OCI-LY1 (cell line): ENCODE measurements around the gene KCNK2.

Experiments used
- CTCF ChIP-seq: fragments of 200-600 bp; sonication (generic), shearing (Covaris generic); IDR thresholded peaks from 2 replicates; pipeline ENCODE4 v1.5.1; 2017; ENCODE audit warnings: mild to moderate bottlenecking, antibody characterized with exemption, low read length, moderate library complexity, mixed read lengths
- EZH2 ChIP-seq: fragments of 200-600 bp; sonication (generic), shearing (Covaris generic); IDR thresholded peaks from 2 replicates; pipeline ENCODE4 v1.8.0; 2017; ENCODE audit warnings: borderline replicate concordance, mixed run types, mild to moderate bottlenecking, antibody characterized with exemption, low read length, moderate library complexity, mixed read lengths

DNA sequence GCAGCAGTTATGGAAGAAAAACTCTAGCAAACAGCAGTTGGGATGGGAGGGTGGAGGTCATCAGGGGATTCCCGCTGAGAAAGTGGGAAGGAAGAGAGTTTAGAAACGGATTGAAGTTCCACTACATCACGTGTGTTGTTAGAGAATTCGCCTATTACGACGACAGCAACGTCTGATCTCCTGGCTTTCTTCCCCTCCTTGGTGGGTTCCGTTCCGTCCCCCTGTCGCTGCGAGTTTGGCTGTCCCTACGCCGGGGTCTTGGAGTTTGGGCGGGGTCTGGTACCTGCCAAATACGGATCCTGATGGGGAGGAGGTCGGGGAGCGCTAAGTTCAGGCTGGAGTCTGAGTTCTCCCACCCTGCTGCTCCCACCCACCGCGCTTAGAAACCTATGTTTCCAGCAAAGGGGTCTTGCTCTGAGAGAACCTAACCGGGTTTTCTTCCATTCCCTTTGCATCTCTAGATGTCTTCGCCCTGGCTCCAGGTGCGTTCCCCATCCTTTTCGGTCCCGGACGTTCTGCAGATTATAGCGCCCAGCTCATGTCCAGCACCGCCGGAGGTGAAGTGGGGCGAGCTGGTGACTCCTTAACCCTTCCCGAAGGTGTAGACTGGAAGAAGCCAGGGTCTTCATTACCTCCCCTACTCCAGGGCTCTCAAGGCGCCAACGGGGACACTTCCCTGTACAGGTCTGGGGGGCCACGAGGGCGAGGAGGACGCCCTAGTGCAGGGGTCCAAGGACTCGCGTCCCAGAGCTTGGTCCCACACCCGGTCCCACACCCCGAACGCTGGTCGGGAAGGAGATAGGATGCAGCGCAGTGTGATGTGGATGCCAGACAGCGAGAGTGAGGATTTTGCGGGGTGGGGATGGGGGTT is 641 bp upstream of the KCNK2 start:
- TF ChIP-seq CTCF, result no peak
- no peak for TF ChIP-seq EZH2
